HG03565 (cell line): ENCODE results near the gene HCK.

Source experiments
- ATAC-seq: cut with Tn5 transposase; IDR thresholded peaks from one replicate; pipeline ENCODE4 v1.9.1; 2021; ENCODE audit warnings: mild to moderate bottlenecking, moderate library complexity; ENCODE audit not compliant: unreplicated experiment

Gene HCK

GRCh38 chr20:32057656-32058184, 5.7 kb downstream of the HCK start:
- ATAC-seq, result no peak

GRCh38 chr20:32059189-32059588, 7.1 kb downstream of the HCK start:
- no peak for ATAC-seq

GRCh38 chr20:32062776-32063170, 10.7 kb downstream of the HCK start:
- ATAC-seq, result no peak

GRCh38 chr20:32063695-32064094, 11.7 kb downstream of the HCK start:
- ATAC-seq, result no peak

- no peak for ATAC-seq
These were observed 12.6 kb downstream of the HCK start for GRCh38 chr20:32064667-32065066.

- no peak for ATAC-seq
These were observed 15.3 kb downstream of the HCK start for GRCh38 chr20:32067234-32067821.

- ATAC-seq, result no peak
These were observed 16.1 kb downstream of the HCK start for GRCh38 chr20:32068174-32068573.

GRCh38 chr20:32069711-32070110, 17.7 kb downstream of the HCK start:
- no peak for ATAC-seq

GRCh38 chr20:32070282-32070681, 18.2 kb downstream of the HCK start:
- no peak for ATAC-seq

- no peak for ATAC-seq
These were observed 18.7 kb downstream of the HCK start for GRCh38 chr20:32070690-32071213.

- no peak for ATAC-seq
These were observed 19.5 kb downstream of the HCK start for GRCh38 chr20:32071395-32072167.

GRCh38 chr20:32072168-32072750, 20.2 kb downstream of the HCK start:
- ATAC-seq, result no peak

GRCh38 chr20:32075534-32075933, 23.5 kb downstream of the HCK start:
- no peak for ATAC-seq

- no peak for ATAC-seq
These were observed 25.1 kb downstream of the HCK start for GRCh38 chr20:32077190-32077589.

- no peak for ATAC-seq
These were observed 26.3 kb downstream of the HCK start for GRCh38 chr20:32078322-32078721.

- ATAC-seq, result no peak
These were observed 26.7 kb downstream of the HCK start for GRCh38 chr20:32078791-32079190.

- ATAC-seq, result no peak
These were observed 27.6 kb downstream of the HCK start for GRCh38 chr20:32079655-32080109.

- ATAC-seq, result no peak
These were observed 28.7 kb downstream of the HCK start for GRCh38 chr20:32080783-32081182.

- ATAC-seq, result no peak
These were observed 31.4 kb downstream of the HCK start for GRCh38 chr20:32083469-32083868.

GRCh38 chr20:32087070-32087469, 35.0 kb downstream of the HCK start:
- ATAC-seq, result no peak

- ATAC-seq, result no peak
These were observed 36.7 kb downstream of the HCK start for GRCh38 chr20:32088759-32089158.
